C4-2B (cell line): ENCODE results near the gene PCDHB1.

Source experiments
- H3K27ac ChIP-seq: fragments of 450-650 bp; 2 replicates; pipeline ENCODE4 v1.5.1; 2017
- CTCF ChIP-seq: fragments of 450-650 bp; conservative IDR thresholded peaks from 2 replicates; pipeline ENCODE4 v1.5.1; 2017; ENCODE audit warnings: mild to moderate bottlenecking
- ZFX ChIP-seq: fragments of 450-650 bp; IDR thresholded peaks from 2 replicates; pipeline ENCODE4 v1.6.1; 2017

Gene PCDHB1

GRCh38 chr5:141007791-141008190 lies 43.4 kb upstream of the PCDHB1 start:
- H3K27ac ChIP-seq, result no peak overlapping the region
- TF ChIP-seq ZFX (no peak), CTCF (no peak)

GRCh38 chr5:141010047-141010793 lies 41.0 kb upstream of the PCDHB1 start:
- TF ChIP-seq CTCF (no peak), ZFX (no peak)
- H3K27ac ChIP-seq, result no peak overlapping the region

- no peak for TF ChIP-seq ZFX
- TF ChIP-seq CTCF, result no peak
Observed at GRCh38 chr5:141017943-141018342, 33.2 kb upstream of the PCDHB1 start.

GRCh38 chr5:141022384-141022783 lies 28.8 kb upstream of the PCDHB1 start:
- no peak for TF ChIP-seq ZFX
- no peak for TF ChIP-seq CTCF
- no peak overlapping the region for H3K27ac ChIP-seq

More at GRCh38 chr5:141017943-141018342, 33.2 kb upstream of the PCDHB1 start:
- H3K27ac ChIP-seq, result no peak overlapping the region

- TF ChIP-seq CTCF, result no peak
- no peak for TF ChIP-seq ZFX
- no peak overlapping the region for H3K27ac ChIP-seq
Observed at GRCh38 chr5:141031006-141031405, 20.2 kb upstream of the PCDHB1 start.

- TF ChIP-seq ZFX (no peak), CTCF (no peak)
- no peak overlapping the region for H3K27ac ChIP-seq
Observed at GRCh38 chr5:141032626-141033025, 18.5 kb upstream of the PCDHB1 start.

GRCh38 chr5:141039061-141039460 lies 12.1 kb upstream of the PCDHB1 start:
- no peak overlapping the region for H3K27ac ChIP-seq
- no peak for TF ChIP-seq ZFX
- no peak for TF ChIP-seq CTCF
